Mucosa of descending colon (tissue), 3 donors: ENCODE data around the gene RIPOR3. TPM values are rescaled to one million over a fixed set of nuclear protein-coding genes. Genes with fewer than 3 reads are reported as not detected.

Experiments used
- ATAC-seq: fragments of 200-7000 bp; cut with Tn5 transposase; one replicate; pipeline ENCODE4 v1.9.1; 2020; ENCODE audit warnings: mild to moderate bottlenecking, moderate library complexity
- DNase-seq, 3 donors: peaks; one replicate each; pipeline ENCODE4 v3.0.0-alpha.2; 2020
- H3K36me3 ChIP-seq: fragments of 200-600 bp; one replicate; pipeline ENCODE4 v1.8.0; 2021; ENCODE audit warnings: low read depth, mild to moderate bottlenecking
- H3K4me1 ChIP-seq: fragments of 200-600 bp; one replicate; pipeline ENCODE4 v1.8.0; 2021; ENCODE audit warnings: low read depth, mild to moderate bottlenecking
- H3K4me3 ChIP-seq: fragments of 200-600 bp; one replicate; pipeline ENCODE4 v1.8.0; 2021; ENCODE audit warnings: mild to moderate bottlenecking
- H3K9me3 ChIP-seq: fragments of 200-600 bp; one replicate; pipeline ENCODE4 v1.8.0; 2021; ENCODE audit warnings: mild to moderate bottlenecking
- intact Hi-C, 2 donors: fragments of 100-400 bp; cut with DNase I in 1 of 2; cut with micrococcal nuclease in 1 of 2; formaldehyde crosslinking; loops; one replicate each; pipeline versions ENCODE4 v1.11.0 to v1.11.1; 2022; cut with DNase I, micrococcal nuclease
- total RNA-seq, 3 donors: library from RNA; stranded (reverse); fragmentation: NEBNext Ultra II Directional in 2 of 3; extraction: Animal tissue kit (Norgen Biotek cat#: 25700) in 2 of 3; gene quantifications; one replicate each; pipeline versions ENCODE4 v1.2.1 to v1.2.4, GENCODE V29; 2021 to 2023
- TF ChIP-seq, protein P1 (sequence below): fragments of 200-600 bp; IDR thresholded peaks from one replicate; pipeline ENCODE4 v1.8.0; 2022; ENCODE audit warnings: antibody characterized with exemption, mild to moderate bottlenecking
- donor health status: DM: no; HTN: no; CAD: no; lungs with moderate emphysema.
- donor health status: DM: no; HTN: no; CAD: no.
- donor health status: DM: no; HTN: yes; CAD: no.

Gene RIPOR3
- total RNA-seq, 3 donors from 2014 or later, result 2.2 to 13.4 (median 5.8) TPM

DNA sequence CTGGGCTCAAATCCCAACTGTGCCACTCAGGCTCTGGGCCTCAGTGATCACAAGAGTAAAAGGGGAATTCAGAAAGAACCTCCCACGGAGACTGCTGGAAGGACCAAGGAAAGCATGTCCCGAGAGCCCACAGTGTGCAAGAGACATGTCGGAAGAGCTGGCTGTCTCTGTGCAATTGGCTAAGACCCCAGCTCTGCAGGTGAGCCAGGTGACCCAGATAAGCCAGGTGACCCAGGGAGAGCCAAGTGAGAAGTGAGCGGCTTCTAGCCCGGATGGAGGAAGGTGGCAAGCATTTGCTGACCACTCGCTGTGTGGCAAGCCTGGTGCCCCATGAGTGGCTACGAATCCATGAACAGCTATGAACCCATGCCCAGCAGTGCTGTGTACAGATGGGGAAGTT lies 59.1 kb downstream of the RIPOR3 start:
- no peak overlapping the region for H3K4me3 ChIP-seq
- no peaks in the 10 kb centered on the region for H3K9me3 ChIP-seq
- no peaks in the 10 kb centered on the region for H3K36me3 ChIP-seq
- no peak for ATAC-seq
- H3K4me1 ChIP-seq, result no peaks in the 10 kb centered on the region
- intact Hi-C loops, result no loop called here
- no peak for DNase-seq
- TF ChIP-seq, protein P1, sequence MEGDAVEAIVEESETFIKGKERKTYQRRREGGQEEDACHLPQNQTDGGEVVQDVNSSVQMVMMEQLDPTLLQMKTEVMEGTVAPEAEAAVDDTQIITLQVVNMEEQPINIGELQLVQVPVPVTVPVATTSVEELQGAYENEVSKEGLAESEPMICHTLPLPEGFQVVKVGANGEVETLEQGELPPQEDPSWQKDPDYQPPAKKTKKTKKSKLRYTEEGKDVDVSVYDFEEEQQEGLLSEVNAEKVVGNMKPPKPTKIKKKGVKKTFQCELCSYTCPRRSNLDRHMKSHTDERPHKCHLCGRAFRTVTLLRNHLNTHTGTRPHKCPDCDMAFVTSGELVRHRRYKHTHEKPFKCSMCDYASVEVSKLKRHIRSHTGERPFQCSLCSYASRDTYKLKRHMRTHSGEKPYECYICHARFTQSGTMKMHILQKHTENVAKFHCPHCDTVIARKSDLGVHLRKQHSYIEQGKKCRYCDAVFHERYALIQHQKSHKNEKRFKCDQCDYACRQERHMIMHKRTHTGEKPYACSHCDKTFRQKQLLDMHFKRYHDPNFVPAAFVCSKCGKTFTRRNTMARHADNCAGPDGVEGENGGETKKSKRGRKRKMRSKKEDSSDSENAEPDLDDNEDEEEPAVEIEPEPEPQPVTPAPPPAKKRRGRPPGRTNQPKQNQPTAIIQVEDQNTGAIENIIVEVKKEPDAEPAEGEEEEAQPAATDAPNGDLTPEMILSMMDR, result no peak

- H3K9me3 ChIP-seq, result no peaks in the 10 kb centered on the region
- TF ChIP-seq, protein P1, result no peak
- intact Hi-C loops, result no loop called here
- no peaks in the 10 kb centered on the region for H3K4me1 ChIP-seq
- H3K36me3 ChIP-seq, result no peaks in the 10 kb centered on the region
- DNase-seq, result no peak
- no peak overlapping the region for H3K4me3 ChIP-seq
- ATAC-seq, result no peak
These were observed 60.6 kb downstream of the RIPOR3 start for GRCh38 chr20:50630578-50631263.

DNA sequence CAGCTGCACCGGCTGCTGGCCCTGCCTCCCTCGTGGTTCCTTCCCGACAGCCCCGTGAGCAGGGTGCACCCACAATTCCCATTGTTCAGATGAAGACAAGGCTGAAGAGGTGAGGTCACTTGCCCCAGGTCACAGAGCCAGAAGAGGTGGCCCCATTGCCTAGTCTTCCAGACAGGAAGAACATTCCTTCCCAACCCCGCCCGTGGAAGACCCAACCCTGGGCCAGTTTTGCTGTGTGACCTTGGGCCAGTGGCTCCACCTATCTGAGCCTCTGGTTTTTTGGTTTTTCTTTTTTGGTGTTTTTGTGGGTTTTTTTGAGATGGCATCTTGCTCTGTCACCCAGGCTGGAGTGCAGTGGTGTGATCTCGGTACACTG lies 61.7 kb downstream of the RIPOR3 start:
- no peaks in the 10 kb centered on the region for H3K4me1 ChIP-seq
- ATAC-seq (no peak), DNase-seq (no peak)
- no peaks in the 10 kb centered on the region for H3K36me3 ChIP-seq
- H3K4me3 ChIP-seq, result no peak overlapping the region
- TF ChIP-seq, protein P1, result no peak
- H3K9me3 ChIP-seq, result no peaks in the 10 kb centered on the region
- intact Hi-C loops, result loop anchor here in 1 of 2 donors (10.0 kb wide), 1 partner anchor 115 kb away; no protein-coding TSS in a partner anchor

GRCh38 chr20:50628853-50629669 lies 62.3 kb downstream of the RIPOR3 start:
- intact Hi-C loops, result loop anchor here in 1 of 2 donors (10.0 kb wide), 1 partner anchor 116 kb away; no protein-coding TSS in a partner anchor
- no peaks in the 10 kb centered on the region for H3K9me3 ChIP-seq
- TF ChIP-seq, protein P1, result no peak

GRCh38 chr20:50628332-50628731 lies 63.0 kb downstream of the RIPOR3 start:
- DNase-seq, result no peak
- H3K9me3 ChIP-seq, result no peaks in the 10 kb centered on the region
- intact Hi-C loops, result loop anchor here in 1 of 2 donors (10.0 kb wide), 1 partner anchor 116 kb away; no protein-coding TSS in a partner anchor
- no peak for ATAC-seq
- H3K4me1 ChIP-seq, result no peaks in the 10 kb centered on the region
- H3K4me3 ChIP-seq, result no peak overlapping the region
- no peaks in the 10 kb centered on the region for H3K36me3 ChIP-seq
- TF ChIP-seq, protein P1, result no peak

More at GRCh38 chr20:50628853-50629669, 62.3 kb downstream of the RIPOR3 start:
- DNase-seq, result no peak
- H3K4me3 ChIP-seq, result no peak overlapping the region
- no peaks in the 10 kb centered on the region for H3K4me1 ChIP-seq
- ATAC-seq, result no peak
- no peaks in the 10 kb centered on the region for H3K36me3 ChIP-seq
